NCI-H1092 (cell line): ENCODE results near the gene SSTR3.
A peak's percentile ranks its signal among the peaks of the same experiment; 100 is the strongest.
"Not testable (repeated sequence)": the region's sequence is repeated elsewhere in the genome, so short reads cannot be mapped to it uniquely, and the experiment has no call there.

ENCODE experiments used
- DNase-seq: peaks from one replicate; lab custom pipeline; 2025; lab: John Stamatoyannopoulos, UW

SSTR3 gene

GRCh38 chr22:37212174-37212906 is at the start of gene SSTR3:
TSS of gene SSTR3 (minus strand) at chr22:37212477. CDS start at chr22:37207803, 4,674 bp downstream.
- no peak for DNase-seq

- DNase-seq = peak; percentile 34
These were observed 48.6 kb upstream of the SSTR3 start for GRCh38 chr22:37260901-37261336.

GRCh38 chr22:37260155-37260795 is 48.0 kb upstream of the SSTR3 start:
- DNase-seq = no peak

GRCh38 chr22:37259540-37260029 is 47.3 kb upstream of the SSTR3 start:
- DNase-seq = no peak

- DNase-seq = no peak
These were observed 46.6 kb upstream of the SSTR3 start for GRCh38 chr22:37258753-37259401.

- DNase-seq = no peak
These were observed 45.9 kb upstream of the SSTR3 start for GRCh38 chr22:37258005-37258752.

GRCh38 chr22:37256075-37256726 is 43.9 kb upstream of the SSTR3 start:
- DNase-seq = no peak

GRCh38 chr22:37255558-37256006 is 43.3 kb upstream of the SSTR3 start:
- no peak for DNase-seq

GRCh38 chr22:37254867-37255233 is 42.6 kb upstream of the SSTR3 start:
- no peak for DNase-seq

- no peak for DNase-seq
These were observed 42.1 kb upstream of the SSTR3 start for GRCh38 chr22:37254209-37254866.

GRCh38 chr22:37253126-37253660 is 40.9 kb upstream of the SSTR3 start:
- DNase-seq = no peak

- DNase-seq = not testable (repeated sequence)
These were observed 39.6 kb upstream of the SSTR3 start for GRCh38 chr22:37251836-37252235.

GRCh38 chr22:37249986-37250385 is 37.7 kb upstream of the SSTR3 start:
- no peak for DNase-seq

- DNase-seq = no peak
These were observed 36.0 kb upstream of the SSTR3 start for GRCh38 chr22:37248251-37248650.

GRCh38 chr22:37245740-37246139 is 33.5 kb upstream of the SSTR3 start:
- DNase-seq = no peak

GRCh38 chr22:37244922-37245722 is 32.8 kb upstream of the SSTR3 start:
- no peak for DNase-seq

GRCh38 chr22:37244114-37244921 is 32.0 kb upstream of the SSTR3 start, which contains the start of gene RAC2:
TSS of gene RAC2 (minus strand) at chr22:37244269. CDS start at chr22:37244148, 121 bp downstream.
- DNase-seq = no peak

GRCh38 chr22:37243402-37244113 is 31.3 kb upstream of the SSTR3 start:
- no peak for DNase-seq
